Measurements from ENCODE around the gene TPSB2.

TPSB2 gene

DNA sequence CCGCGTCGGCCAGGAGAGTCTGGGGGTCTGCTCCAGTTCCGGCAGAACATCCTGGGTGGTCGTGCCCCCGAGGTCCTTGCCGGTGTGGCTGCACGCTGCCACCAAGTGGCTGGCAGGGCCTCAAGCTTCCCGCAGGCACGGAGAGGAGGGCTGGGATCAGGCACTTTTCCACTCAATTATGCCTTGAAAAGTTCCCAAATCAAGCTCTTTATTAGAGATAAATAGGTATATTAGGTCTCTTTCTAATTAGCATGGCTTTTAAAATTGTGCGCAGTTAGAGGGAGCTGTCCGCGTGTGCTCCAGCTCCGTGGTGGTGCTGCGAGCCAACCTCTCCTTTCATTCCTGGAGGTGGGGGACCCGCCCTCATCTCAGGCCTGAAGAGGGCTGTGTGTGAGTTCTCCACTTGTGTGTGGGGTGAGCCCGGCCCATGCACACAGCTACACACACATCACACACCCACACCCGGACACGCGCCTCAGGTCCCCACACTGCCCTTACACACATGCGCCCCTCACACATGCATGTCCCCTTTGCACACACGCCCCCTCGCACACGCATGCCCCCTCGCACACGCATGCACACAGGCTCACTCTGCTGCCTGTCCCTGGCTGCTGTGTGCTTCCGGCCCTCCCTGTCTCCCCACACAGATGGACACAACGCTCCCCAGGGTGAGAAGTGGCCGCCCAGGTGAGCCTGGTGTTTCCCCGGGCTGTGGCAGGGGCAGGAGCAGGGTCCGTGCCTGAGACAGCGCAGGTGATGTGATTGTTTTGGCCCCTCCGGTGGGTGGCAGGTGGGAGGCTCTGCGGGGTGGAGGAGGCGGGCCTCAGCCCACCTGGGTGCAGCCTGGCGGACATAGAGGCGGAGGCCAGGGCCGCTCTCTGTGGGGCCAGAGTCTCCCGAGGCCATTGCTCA lies 48.3 kb downstream of the TPSB2 start:
- FAIRE-seq: no peak

DNA sequence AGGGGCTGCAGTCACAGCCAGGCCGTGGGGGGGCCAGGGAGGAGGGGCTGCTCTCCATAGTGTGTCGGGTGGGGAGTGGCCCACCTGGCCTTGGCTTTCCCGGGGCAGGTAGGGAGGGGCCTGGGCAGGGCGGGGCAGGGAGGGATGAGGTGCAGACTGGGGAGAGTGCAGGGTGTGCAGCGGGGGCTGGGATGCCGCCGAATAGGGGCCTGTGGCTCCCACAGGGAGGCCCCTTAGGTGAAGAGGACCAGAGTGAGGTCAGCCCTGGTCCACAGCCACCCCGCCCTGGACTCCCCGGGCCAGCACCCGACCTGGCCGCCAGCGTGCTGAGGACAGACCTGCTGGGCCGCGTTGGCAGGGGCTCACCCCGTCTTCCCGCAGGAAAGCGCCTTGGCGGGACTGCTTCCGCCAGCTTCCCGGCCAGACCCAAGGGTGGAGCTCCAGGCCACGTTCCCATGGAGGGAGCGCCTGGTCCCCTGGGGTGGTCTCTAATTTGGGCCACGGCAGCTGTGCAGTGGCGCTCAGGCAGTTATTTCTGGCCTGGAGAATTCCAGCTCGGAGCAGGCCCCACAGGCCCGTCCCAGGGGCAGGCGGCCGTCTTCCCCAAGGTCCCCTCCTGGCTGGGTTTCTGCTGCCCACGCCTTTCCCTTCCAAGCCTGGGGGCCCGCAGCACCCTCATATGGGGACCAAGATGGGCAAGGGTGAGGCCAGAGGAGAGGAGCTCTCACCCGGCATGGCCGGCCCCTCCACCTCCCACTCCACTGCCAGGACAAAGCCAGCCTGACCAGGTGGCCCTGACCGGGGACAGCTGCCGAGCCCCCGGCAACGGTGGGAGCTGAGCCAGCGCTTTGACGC lies 49.2 kb downstream of the TPSB2 start:
- FAIRE-seq: no peak
